ENCODE measurements around the gene MRPS27.

- TF ChIP-seq ETV5 (CRISPR knock-in tag; IDR thresholded peaks at IDR 0.05; ENCODE audit: low read depth) (no peak), REST (IDR thresholded peaks at IDR 0.05; ENCODE audit: borderline replicate concordance) (no peak), REST (CRISPR knock-in tag; IDR thresholded peaks at IDR 0.05; ENCODE audit: low read depth) (no peak), MLX (CRISPR knock-in tag; conservative IDR thresholded peaks at IDR 0.05) (no peak), ETV1 (tag; conservative IDR thresholded peaks at IDR 0.05; ENCODE audit: low read depth) (no peak), EP300 (IDR thresholded peaks at IDR 0.05; ENCODE audit: low read length) (peak; percentile 93), EZH2 (IDR thresholded peaks at IDR 0.05; ENCODE audit: borderline replicate concordance, low read depth, low read length) (no peak), KDM1A (IDR thresholded peaks at IDR 0.05) (no peak; a peak in 1 of 4 replicates), HBP1 (CRISPR knock-in tag; IDR thresholded peaks at IDR 0.05) (no peak), RCOR1 (IDR thresholded peaks at IDR 0.05; ENCODE audit: borderline replicate concordance in 1 of 2, low read depth in 2 of 2, low read length in 2 of 2) (peak in 1 of 2 experiments; percentile 41; a peak in 2 of 4 replicates), CTCF (IDR thresholded peaks at IDR 0.05 in 2 of 3, conservative IDR thresholded peaks at IDR 0.05 in 1 of 3; ENCODE audit: insufficient read depth in 2 of 3, low read depth in 1 of 3, low read length in 3 of 3) (no peak), TGIF2 (CRISPR knock-in tag; IDR thresholded peaks at IDR 0.05) (no peak), TAF1 (IDR thresholded peaks at IDR 0.05; ENCODE audit: control insufficient read depth, extremely low read depth, insufficient read depth, low read length, severe bottlenecking) (no peak)
Measured at GRCh38 chr5:72281764-72282499, 38.1 kb downstream of the MRPS27 start.
